Measurements from ENCODE around the gene PHKB. TPM values are rescaled to one million over a fixed set of nuclear protein-coding genes. Genes with fewer than 3 reads are reported as not detected.

The PHKB gene
- polyA plus RNA-seq, 3 donors from 2014 or later = 27.8 to 42.7 (median 30.6) TPM

DNA sequence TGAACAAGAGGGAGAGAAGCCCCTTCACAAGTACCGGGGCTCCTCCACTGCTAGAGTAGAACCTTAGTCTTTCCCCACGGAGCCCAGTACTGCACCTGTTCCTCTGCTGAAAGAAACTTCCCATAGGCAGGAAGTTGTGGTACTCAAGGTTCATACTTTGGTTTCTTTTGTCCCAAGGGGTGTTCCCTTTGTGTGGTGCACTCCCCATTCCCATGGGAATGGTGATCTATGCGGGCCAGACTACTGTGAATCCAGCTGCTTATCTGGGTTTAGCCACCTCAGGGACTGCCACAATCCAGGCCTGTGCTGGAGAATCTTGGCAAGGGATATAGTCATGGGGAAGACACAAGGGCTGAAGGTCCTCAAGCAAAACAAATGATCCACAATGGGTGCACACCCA lies 110.6 kb downstream of the PHKB start:
- no peak overlapping the region for H3K27ac Mint-ChIP-seq

DNA sequence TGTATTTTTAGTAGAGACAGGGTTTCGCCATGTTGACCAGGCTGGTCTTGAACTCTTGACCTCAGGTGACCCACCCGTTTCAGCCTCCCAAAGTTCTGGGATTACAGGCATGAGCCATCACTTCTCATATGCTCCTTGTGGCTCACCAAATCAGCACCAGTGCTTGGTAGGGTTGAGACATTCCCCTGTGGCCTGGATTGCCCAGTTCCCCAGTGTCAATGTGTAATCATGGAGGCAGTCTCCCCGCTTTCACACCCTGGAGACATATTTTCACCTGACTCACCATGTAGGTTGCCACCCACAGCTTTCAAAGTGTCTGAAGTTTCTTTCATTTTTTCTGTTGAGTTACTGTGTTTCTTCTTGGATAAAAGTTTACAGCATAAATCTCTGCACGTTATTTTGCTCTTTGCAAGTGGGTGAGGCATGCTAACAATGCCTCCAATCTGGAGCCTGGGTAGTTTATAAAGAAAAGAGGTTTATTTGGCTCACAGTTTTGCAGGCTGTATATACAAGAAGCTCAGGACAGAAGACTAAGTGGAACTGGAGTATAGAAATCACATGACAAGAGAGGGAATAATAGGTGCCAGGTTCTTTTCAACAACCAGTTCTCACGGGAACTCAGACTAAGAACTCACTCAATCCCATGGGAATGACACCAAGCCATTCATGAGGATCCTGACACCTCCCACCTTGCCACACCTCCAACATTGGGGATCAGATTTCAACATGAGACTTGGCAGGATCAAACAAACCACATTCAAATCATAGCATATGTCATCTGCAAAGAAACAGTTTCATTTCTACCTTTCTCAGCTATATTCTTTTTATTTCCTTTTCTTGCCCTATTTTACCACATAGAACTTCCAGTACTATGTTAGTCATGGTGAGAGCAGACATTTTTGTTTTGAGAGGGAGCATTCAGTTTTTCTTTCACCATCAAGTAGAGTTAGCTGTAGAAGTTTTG lies 113.2 kb downstream of the PHKB start:
- H3K36me3 Mint-ChIP-seq = peaks cover 3 to 19% (median 3%) of the 10 kb centered on the region in 3 donors
- H3K9me3 Mint-ChIP-seq = peaks cover 0 to 2% (median 0%) of the 10 kb centered on the region in 6 donors
- DNase-seq = no peak
- H3K27ac Mint-ChIP-seq = peak overlapping the region; percentile 16 to 73 (median 38)
- peaks cover 0 to 2% (median 0%) of the 10 kb centered on the region in 3 donors for H3K27me3 Mint-ChIP-seq (ENCODE audit: low read depth in 3 of 3)
- H3K4me1 Mint-ChIP-seq = peaks cover 27 to 55% of the 10 kb centered on the region in 2 donors
- H3K4me3 Mint-ChIP-seq = peak overlapping the region in 3 of 5 donors; percentile 4 to 43 (median 8)

More for the DNA sequence above, 110.6 kb downstream of the PHKB start:
- H3K27me3 Mint-ChIP-seq (ENCODE audit: low read depth in 3 of 3) = peaks cover 0 to 1% (median 0%) of the 10 kb centered on the region in 3 donors
- peaks cover 45 to 76% of the 10 kb centered on the region in 2 donors for H3K4me1 Mint-ChIP-seq
- no peak overlapping the region for H3K4me3 Mint-ChIP-seq
- H3K9me3 Mint-ChIP-seq = no peaks in the 10 kb centered on the region
- no peak for DNase-seq
- peaks cover 6 to 24% (median 9%) of the 10 kb centered on the region in 3 donors for H3K36me3 Mint-ChIP-seq

DNA sequence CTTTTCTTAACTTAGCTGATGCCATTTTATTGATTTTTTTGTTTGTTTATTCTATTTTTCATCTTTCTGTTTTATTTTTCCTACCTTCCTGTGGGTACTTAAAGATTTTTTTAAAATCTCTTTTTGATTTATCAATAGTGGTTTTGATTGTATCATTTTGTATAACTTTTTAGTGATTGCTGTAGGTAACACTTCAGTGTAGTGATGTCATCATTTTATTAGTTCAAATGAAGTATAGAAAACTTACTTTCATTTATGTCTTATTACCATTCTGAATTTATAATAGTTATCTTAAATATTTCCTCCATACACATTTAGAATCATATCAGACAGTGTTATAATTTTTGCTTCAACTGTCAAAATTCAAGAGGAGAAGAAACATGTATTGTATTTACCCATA lies 115.9 kb downstream of the PHKB start:
- H3K4me1 Mint-ChIP-seq = peaks cover 21 to 37% of the 10 kb centered on the region in 2 donors
- H3K27ac Mint-ChIP-seq = no peak overlapping the region
- no peak for DNase-seq
- no peak overlapping the region for H3K4me3 Mint-ChIP-seq
- H3K9me3 Mint-ChIP-seq = peaks cover 0 to 2% (median 0%) of the 10 kb centered on the region in 6 donors
- H3K27me3 Mint-ChIP-seq (ENCODE audit: low read depth in 3 of 3) = peaks cover 0 to 2% (median 0%) of the 10 kb centered on the region in 3 donors
- peaks cover 3 to 23% (median 3%) of the 10 kb centered on the region in 3 donors for H3K36me3 Mint-ChIP-seq

DNA sequence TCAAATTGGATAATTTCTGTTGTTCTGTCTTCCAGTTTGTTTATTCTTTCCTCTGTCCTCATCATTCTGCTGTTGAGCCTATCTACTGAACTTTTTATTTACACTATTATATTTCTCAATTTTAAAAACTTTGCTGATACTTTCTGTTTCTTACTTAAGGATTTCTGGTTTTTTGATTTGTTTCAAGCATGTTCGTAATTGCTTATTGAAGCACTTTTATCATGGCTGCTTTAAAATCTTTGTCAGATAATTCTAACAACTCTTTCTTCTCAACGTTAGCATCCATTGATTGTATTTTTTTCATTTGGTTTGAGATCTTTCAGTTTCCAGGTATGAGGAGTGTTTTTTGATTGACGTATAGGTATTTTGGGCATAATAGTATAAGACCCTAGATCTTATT lies 116.9 kb downstream of the PHKB start:
- no peak overlapping the region for H3K27ac Mint-ChIP-seq
- peaks cover 0 to 2% (median 0%) of the 10 kb centered on the region in 6 donors for H3K9me3 Mint-ChIP-seq
- DNase-seq = no peak
- peaks cover 17 to 29% of the 10 kb centered on the region in 2 donors for H3K4me1 Mint-ChIP-seq
- peaks cover 0 to 2% (median 0%) of the 10 kb centered on the region in 3 donors for H3K27me3 Mint-ChIP-seq (ENCODE audit: low read depth in 3 of 3)
- peaks cover 0 to 27% (median 7%) of the 10 kb centered on the region in 3 donors for H3K36me3 Mint-ChIP-seq
- H3K4me3 Mint-ChIP-seq = no peak overlapping the region

DNA sequence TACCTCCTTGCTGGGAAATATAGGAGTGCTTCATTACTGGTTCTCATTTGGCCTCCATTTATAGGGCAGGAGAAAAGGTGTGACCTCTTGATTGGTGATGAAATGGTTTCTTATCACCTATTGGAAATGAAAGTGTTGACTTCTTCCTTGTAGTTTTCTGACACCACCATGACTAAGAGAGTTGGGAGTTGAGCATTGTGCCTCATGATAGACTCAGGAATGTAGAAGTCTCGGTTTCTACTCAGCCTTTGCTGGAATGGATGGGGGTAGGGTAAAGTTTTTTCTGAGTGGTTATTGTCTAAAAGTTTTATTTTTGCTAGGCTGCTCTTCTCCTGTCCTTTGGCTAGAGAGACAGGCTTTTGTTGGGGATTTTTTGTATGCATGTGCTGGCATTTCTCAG lies 117.4 kb downstream of the PHKB start:
- DNase-seq = no peak
- no peak overlapping the region for H3K4me3 Mint-ChIP-seq
- H3K27ac Mint-ChIP-seq = no peak overlapping the region
- peaks cover 17 to 28% of the 10 kb centered on the region in 2 donors for H3K4me1 Mint-ChIP-seq
- H3K9me3 Mint-ChIP-seq = peaks cover 0 to 2% (median 0%) of the 10 kb centered on the region in 6 donors
- peaks cover 0 to 2% (median 0%) of the 10 kb centered on the region in 3 donors for H3K27me3 Mint-ChIP-seq (ENCODE audit: low read depth in 3 of 3)
- H3K36me3 Mint-ChIP-seq = peaks cover 0 to 27% (median 10%) of the 10 kb centered on the region in 3 donors

DNA sequence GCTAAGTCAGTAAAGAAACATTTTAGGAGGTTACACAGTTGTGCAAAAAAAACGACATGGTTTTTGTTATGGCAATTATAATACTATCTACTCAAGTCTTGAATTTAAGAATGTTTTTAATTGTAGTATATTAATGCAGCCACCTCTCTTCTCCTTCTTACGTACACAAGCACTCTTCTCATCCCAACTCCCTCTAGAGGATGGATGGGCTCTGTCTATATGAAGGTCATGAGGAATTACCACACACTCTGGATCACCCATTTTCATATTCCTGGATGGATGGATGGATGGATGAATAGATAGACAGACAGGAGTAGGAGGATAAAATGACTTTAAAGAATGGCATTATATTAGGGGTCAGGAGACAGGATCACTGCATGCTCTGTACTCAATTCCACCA lies 120.0 kb downstream of the PHKB start:
- peaks cover 0 to 2% (median 0%) of the 10 kb centered on the region in 6 donors for H3K9me3 Mint-ChIP-seq
- H3K27me3 Mint-ChIP-seq (ENCODE audit: low read depth in 3 of 3) = peaks cover 0 to 2% (median 0%) of the 10 kb centered on the region in 3 donors
- peaks cover 5 to 11% of the 10 kb centered on the region in 2 donors for H3K4me1 Mint-ChIP-seq
- H3K4me3 Mint-ChIP-seq = no peak overlapping the region
- H3K36me3 Mint-ChIP-seq = peaks cover 0 to 14% (median 10%) of the 10 kb centered on the region in 3 donors
- H3K27ac Mint-ChIP-seq = no peak overlapping the region
- no peak for DNase-seq

DNA sequence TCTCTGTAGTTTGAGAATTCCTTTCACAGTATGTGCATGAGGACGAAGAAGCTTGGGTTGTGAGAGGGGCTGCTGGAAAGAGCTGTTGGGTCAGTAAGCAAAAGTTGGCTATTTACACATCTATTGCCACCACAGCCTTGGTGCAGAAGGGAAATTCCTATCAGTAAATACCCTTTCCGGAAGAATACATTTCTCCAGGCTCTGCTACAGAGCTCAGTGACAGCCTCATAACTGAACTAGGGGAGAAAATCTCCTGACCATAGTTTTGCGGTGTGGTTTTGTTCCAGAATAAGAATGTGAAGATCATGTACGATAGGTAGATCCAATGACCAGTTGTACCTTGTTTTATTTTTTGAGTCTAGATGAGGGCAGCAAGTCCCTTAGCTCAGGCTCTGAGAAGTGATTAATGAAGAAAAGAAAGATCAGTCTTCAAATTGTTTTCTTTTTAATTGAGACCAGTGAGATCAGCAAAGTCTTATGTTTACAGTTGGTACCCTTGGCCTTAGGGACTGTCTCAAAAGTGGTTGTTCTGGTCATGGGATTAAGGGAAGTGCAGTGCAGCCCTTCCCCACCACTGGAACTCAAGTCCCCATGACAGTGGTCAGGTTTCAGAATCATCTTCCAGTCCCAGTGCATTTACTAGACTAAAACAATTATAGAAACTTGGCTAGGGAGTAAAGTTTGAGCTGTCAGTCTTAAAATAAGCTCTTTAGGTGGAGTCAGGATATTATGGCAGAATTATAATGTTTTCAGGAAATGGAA lies 123.5 kb downstream of the PHKB start:
- no peak overlapping the region for H3K27ac Mint-ChIP-seq
- H3K4me3 Mint-ChIP-seq = no peak overlapping the region
- DNase-seq = no peak
- peaks cover 5 to 23% (median 13%) of the 10 kb centered on the region in 3 donors for H3K36me3 Mint-ChIP-seq
- H3K9me3 Mint-ChIP-seq = no peaks in the 10 kb centered on the region
- no peaks in the 10 kb centered on the region for H3K27me3 Mint-ChIP-seq (ENCODE audit: low read depth in 3 of 3)
- no peaks in the 10 kb centered on the region for H3K4me1 Mint-ChIP-seq

DNA sequence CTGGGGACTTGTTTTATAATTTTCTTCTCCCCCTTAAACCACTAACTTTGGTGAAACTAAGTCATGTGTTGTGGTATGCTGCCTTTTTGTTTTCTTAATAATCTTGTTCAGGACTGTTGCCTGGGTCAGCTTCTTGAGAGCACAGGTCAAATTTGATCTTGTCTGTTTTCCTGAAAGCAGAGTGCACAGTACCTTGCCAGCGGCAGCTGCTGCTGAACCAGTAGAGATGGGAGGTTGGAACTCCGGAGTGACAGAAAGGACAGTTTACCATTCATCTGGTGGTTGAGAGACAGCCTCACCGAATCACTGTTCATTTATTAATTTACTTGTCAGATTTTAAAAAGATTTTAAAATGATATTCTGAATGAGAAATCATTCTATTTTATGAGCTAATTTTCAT lies 125.0 kb downstream of the PHKB start:
- DNase-seq = no peak
- Mint-ChIP-seq H3K4me3 (no peak overlapping the region), H3K27me3 (ENCODE audit: low read depth in 3 of 3) (peaks cover 0 to 2% (median 0%) of the 10 kb centered on the region in 3 donors), H3K4me1 (peaks cover 4 to 6% of the 10 kb centered on the region in 2 donors), H3K36me3 (peaks cover 13 to 31% (median 21%) of the 10 kb centered on the region in 3 donors), H3K27ac (peak overlapping the region in 1 of 6 donors; percentile 19), H3K9me3 (no peaks in the 10 kb centered on the region)

DNA sequence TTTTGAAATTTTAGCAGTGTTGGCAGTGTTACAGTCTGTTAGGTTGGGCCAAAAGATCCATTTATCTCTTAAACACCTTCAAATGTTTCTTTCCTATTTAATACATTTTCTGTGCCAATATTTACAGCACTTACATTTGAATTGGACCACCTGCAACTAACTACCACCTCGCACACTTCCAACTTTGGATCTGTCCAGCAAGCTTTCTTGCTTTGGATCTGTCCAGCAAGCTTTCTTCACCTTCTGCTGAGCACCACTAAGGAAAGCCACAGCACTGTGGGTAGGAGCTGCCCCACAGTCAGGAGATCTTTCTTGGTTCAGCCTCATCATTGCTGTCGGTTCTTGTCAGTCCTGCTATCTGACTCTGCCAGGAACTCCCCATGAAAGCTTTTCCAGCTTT lies 129.3 kb downstream of the PHKB start:
- peaks cover 19 to 40% (median 26%) of the 10 kb centered on the region in 3 donors for H3K36me3 Mint-ChIP-seq
- H3K4me3 Mint-ChIP-seq = no peak overlapping the region
- H3K27me3 Mint-ChIP-seq (ENCODE audit: low read depth in 3 of 3) = peaks cover 0 to 2% (median 0%) of the 10 kb centered on the region in 3 donors
- peaks cover 24 to 25% of the 10 kb centered on the region in 2 donors for H3K4me1 Mint-ChIP-seq
- DNase-seq = no peak
- peak overlapping the region in 1 of 6 donors; percentile 67 for H3K27ac Mint-ChIP-seq
- H3K9me3 Mint-ChIP-seq = no peaks in the 10 kb centered on the region

DNA sequence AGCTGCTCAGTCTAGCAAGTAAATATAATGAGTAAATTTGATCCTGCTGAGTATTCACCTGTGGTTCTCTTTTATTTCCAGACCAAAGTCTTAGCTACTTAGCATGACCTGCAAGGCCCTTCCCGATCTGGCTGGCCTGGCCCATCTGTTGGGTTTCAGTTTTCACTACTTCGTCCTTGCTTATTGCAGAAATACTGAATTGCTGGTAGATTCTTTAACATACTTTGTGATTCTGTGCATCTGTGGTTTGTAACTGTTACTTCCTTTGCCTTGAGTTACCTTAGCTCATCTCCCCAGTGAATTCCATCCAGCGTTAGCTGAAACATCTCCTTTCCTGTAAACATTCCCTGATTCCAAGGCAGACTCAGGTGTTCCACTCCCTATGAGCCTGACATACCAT lies 131.1 kb downstream of the PHKB start:
- peaks cover 0 to 2% (median 0%) of the 10 kb centered on the region in 3 donors for H3K27me3 Mint-ChIP-seq (ENCODE audit: low read depth in 3 of 3)
- peaks cover 24 to 25% of the 10 kb centered on the region in 2 donors for H3K4me1 Mint-ChIP-seq
- peaks cover 19 to 46% (median 30%) of the 10 kb centered on the region in 3 donors for H3K36me3 Mint-ChIP-seq
- peak overlapping the region; percentile 67 to 87 (median 82) for H3K27ac Mint-ChIP-seq
- DNase-seq = no peak
- no peaks in the 10 kb centered on the region for H3K9me3 Mint-ChIP-seq
- peak overlapping the region; percentile 44 to 76 (median 60) for H3K4me3 Mint-ChIP-seq

DNA sequence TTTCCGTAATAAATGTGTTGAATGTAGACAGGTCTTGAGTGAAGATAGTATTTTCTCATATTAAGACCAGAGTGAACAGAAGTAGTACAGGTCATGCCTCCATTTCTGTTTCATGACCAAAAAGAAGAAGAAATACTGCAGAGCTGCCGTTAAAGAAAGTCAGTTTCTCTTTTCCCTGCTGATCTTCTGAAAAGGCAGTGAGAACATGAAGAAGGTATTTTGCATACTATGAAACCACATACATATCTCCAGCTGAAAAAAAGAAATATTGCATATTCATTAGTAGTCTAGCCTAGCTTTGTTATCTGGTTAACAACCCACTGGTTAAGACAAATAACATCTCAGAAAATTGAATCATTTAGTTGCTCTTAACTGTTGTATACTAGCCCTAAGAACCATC lies 138.4 kb downstream of the PHKB start:
- Mint-ChIP-seq H3K36me3 (peaks cover 20 to 43% (median 22%) of the 10 kb centered on the region in 3 donors), H3K9me3 (no peaks in the 10 kb centered on the region), H3K4me1 (peaks cover 8 to 10% of the 10 kb centered on the region in 2 donors), H3K4me3 (no peak overlapping the region), H3K27ac (peak overlapping the region in 1 of 6 donors; percentile 34), H3K27me3 (ENCODE audit: low read depth in 3 of 3) (no peaks in the 10 kb centered on the region)
- no peak for DNase-seq

DNA sequence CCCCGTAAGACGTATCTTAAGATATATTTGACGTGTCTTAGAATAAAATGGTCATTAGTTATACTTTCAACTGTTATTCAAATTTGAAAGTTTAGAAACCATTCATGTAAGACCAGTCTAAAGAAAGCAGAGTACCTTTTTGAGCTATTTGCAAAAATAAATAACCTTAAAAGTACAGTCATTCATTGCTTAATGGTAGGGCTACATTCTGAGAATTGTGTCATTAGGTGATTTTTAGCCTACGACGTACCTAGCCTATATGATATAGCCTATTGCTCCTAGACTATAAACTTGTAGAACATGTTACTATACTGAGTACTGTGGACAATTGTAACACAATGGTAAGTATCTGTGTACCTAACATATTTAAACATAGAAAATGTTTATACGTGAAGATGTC lies 139.2 kb downstream of the PHKB start:
- DNase-seq = no peak
- Mint-ChIP-seq H3K27ac (no peak overlapping the region), H3K4me3 (no peak overlapping the region), H3K4me1 (peaks cover 8 to 10% of the 10 kb centered on the region in 2 donors), H3K27me3 (ENCODE audit: low read depth in 3 of 3) (no peaks in the 10 kb centered on the region), H3K9me3 (no peaks in the 10 kb centered on the region), H3K36me3 (peaks cover 20 to 42% (median 22%) of the 10 kb centered on the region in 3 donors)

DNA sequence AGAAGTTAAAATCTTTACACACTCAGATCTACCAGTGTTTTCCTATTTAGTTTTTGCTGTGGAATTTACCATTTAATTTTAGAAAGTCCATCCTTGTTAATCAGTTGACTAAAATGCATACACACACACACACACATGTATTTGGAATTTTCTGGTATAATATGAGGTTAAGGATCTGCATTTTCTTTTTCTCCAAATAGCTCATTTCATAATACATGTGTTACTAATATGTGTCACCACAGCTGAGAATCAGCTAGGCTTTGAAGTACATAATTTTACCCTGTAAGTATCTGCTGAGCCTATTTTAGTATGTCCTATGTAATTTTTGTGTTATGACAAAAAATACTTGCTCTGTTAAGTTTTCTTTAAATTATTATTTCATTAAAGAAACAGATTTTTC lies 143.2 kb downstream of the PHKB start:
- peaks cover 8 to 10% of the 10 kb centered on the region in 2 donors for H3K4me1 Mint-ChIP-seq
- H3K4me3 Mint-ChIP-seq = no peak overlapping the region
- peaks cover 18 to 44% (median 30%) of the 10 kb centered on the region in 3 donors for H3K36me3 Mint-ChIP-seq
- H3K27ac Mint-ChIP-seq = no peak overlapping the region
- no peaks in the 10 kb centered on the region for H3K27me3 Mint-ChIP-seq (ENCODE audit: low read depth in 3 of 3)
- H3K9me3 Mint-ChIP-seq = peaks cover 0 to 2% (median 0%) of the 10 kb centered on the region in 6 donors
- DNase-seq = no peak
